HEK293T (cell line): Measurements from ENCODE around the gene SPAG16.
"Not testable (repeated sequence)": the region's sequence is repeated elsewhere in the genome, so short reads cannot be mapped to it uniquely, and the experiment has no call there.

Source experiments
- CTCF ChIA-PET: fragments of 350-600 bp; formaldehyde crosslinking; extraction: SDS; loops from one replicate; lab custom pipeline; 2021; ENCODE audit warnings: antibody characterized with exemption, inconsistent platforms; lab: Yijun Ruan, JAX
- POLR2A ChIA-PET: fragments of 350-600 bp; formaldehyde crosslinking; extraction: SDS; loops from one replicate; lab custom pipeline; 2020; ENCODE audit warnings: antibody characterized with exemption, inconsistent platforms; lab: Yijun Ruan, JAX
- DNase-seq: peaks from one replicate; pipeline ENCODE4 v3.0.0; 2012; ENCODE audit warnings: mixed read lengths; ENCODE audit errors: extremely low spot score
- ARNT ChIP-seq: fragments of 450-650 bp; IDR thresholded peaks from 2 replicates; pipeline ENCODE4 v1.6.1; 2017; ENCODE audit warnings: mild to moderate bottlenecking
- BHLHE40 ChIP-seq: fragments of 450-650 bp; IDR thresholded peaks from 2 replicates; pipeline ENCODE4 v1.6.1; 2016; ENCODE audit warnings: mild to moderate bottlenecking, moderate library complexity, borderline replicate concordance
- CTBP1 ChIP-seq: fragments of 450-650 bp; IDR thresholded peaks from 2 replicates; pipeline ENCODE4 v1.6.1; 2016; ENCODE audit warnings: borderline replicate concordance
- ELF4 ChIP-seq: fragments of 450-650 bp; IDR thresholded peaks from 2 replicates; pipeline ENCODE4 v1.6.1; 2017; ENCODE audit warnings: antibody characterized with exemption
- FOXA1 ChIP-seq: fragments of 450-650 bp; IDR thresholded peaks from 2 replicates; pipeline ENCODE4 v1.6.1; 2016; ENCODE audit warnings: mild to moderate bottlenecking
- FOXK2 ChIP-seq: fragments of 450-650 bp; IDR thresholded peaks from 2 replicates; pipeline ENCODE4 v1.6.1; 2016; ENCODE audit warnings: mild to moderate bottlenecking
- FOXM1 ChIP-seq: fragments of 450-650 bp; IDR thresholded peaks from 2 replicates; pipeline ENCODE4 v1.6.1; 2017; ENCODE audit warnings: mild to moderate bottlenecking, borderline replicate concordance
- HDGF ChIP-seq: fragments of 450-650 bp; IDR thresholded peaks from 2 replicates; pipeline ENCODE4 v1.6.1; 2017; ENCODE audit warnings: antibody characterized with exemption, borderline replicate concordance
- L3MBTL2 ChIP-seq: fragments of 450-650 bp; conservative IDR thresholded peaks from 2 replicates; pipeline ENCODE4 v1.6.1; 2016; ENCODE audit warnings: mild to moderate bottlenecking
- LEF1 ChIP-seq: fragments of 450-650 bp; IDR thresholded peaks from 2 replicates; pipeline ENCODE4 v1.6.1; 2017; ENCODE audit warnings: mild to moderate bottlenecking, borderline replicate concordance
- NFRKB ChIP-seq: fragments of 450-650 bp; IDR thresholded peaks from 2 replicates; pipeline ENCODE4 v1.6.1; 2016; ENCODE audit warnings: mild to moderate bottlenecking, moderate library complexity
- SP1 ChIP-seq: fragments of 450-650 bp; IDR thresholded peaks from 2 replicates; pipeline ENCODE4 v1.6.1; 2017
- SUZ12 ChIP-seq: fragments of 450-650 bp; IDR thresholded peaks from 2 replicates; pipeline ENCODE4 v1.6.1; 2016; ENCODE audit warnings: mild to moderate bottlenecking
- TARDBP ChIP-seq: fragments of 450-650 bp; IDR thresholded peaks from 2 replicates; pipeline ENCODE4 v1.6.1; 2016
- ZNF384 ChIP-seq: fragments of 450-650 bp; IDR thresholded peaks from 2 replicates; pipeline ENCODE4 v1.6.1; 2016
- TF ChIP-seq, protein P1 (sequence below): fragments of 450-650 bp; IDR thresholded peaks from 2 replicates; pipeline ENCODE4 v1.6.1; 2016

The SPAG16 gene

DNA sequence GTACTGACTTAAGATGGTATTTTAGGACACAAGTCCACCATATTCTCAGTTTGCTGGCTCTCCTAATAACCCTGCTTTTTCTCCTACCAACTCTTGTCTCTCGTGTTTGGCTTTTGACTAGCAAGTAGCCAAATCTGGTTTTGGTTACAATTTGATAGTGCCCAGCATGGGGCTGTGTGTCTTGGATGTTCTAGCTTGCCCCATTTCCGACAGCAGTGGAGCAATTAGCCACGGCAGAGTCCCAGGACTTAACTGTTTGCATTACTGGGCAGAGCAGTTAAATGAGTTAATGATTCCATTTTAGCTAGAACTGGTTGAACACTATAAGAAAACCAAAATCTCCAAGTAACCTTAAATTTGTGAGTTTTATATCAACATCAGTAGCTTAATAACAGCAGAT lies 18.6 kb upstream of the SPAG16 start:
- CTCF ChIA-PET, result no interaction called here
- no peak for TF ChIP-seq ELF4
- TF ChIP-seq CTBP1, result no peak
- TF ChIP-seq FOXA1, result no peak
- TF ChIP-seq FOXM1, result no peak
- TF ChIP-seq SP1, result no peak
- TF ChIP-seq, protein P1, sequence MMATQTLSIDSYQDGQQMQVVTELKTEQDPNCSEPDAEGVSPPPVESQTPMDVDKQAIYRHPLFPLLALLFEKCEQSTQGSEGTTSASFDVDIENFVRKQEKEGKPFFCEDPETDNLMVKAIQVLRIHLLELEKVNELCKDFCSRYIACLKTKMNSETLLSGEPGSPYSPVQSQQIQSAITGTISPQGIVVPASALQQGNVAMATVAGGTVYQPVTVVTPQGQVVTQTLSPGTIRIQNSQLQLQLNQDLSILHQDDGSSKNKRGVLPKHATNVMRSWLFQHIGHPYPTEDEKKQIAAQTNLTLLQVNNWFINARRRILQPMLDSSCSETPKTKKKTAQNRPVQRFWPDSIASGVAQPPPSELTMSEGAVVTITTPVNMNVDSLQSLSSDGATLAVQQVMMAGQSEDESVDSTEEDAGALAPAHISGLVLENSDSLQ, result no peak
- TF ChIP-seq NFRKB, result no peak
- TF ChIP-seq ARNT, result no peak
- TF ChIP-seq FOXK2, result no peak
- no peak for TF ChIP-seq BHLHE40
- TF ChIP-seq TARDBP, result no peak
- no peak for TF ChIP-seq LEF1
- no peak for TF ChIP-seq ZNF384
- no peak for TF ChIP-seq HDGF
- no peak for TF ChIP-seq L3MBTL2
- no peak for TF ChIP-seq SUZ12
- POLR2A ChIA-PET, result interaction anchor here (1.0 kb wide), 1 partner anchor 18 kb away, joined by 3 read pairs; the partner anchor contains the start of gene SPAG16
- DNase-seq, result no peak

DNA sequence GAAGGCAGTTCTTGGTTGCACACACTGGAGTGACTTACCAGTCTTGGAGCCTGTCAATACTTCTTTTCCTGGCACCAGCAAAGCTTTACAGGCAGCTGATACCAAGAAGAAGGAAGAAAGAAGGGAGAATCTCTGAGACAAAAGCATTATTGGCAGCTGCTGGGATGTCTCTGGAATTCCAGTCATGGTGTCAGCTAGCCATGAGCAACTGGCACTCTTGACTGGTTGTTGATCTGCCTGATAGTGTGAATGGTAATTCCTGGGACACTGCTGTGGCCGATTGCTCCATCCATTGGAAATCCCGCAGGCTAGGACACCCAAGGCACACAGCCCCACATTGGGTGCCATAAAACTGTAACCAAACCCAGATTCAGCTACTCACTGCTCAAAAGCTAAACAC lies 17.8 kb upstream of the SPAG16 start:
- POLR2A ChIA-PET, result interaction anchor here (1.0 kb wide), 1 partner anchor 18 kb away, joined by 3 read pairs; the partner anchor contains the start of gene SPAG16
- CTCF ChIA-PET, result no interaction called here
- TF ChIP-seq SP1 (no peak), FOXM1 (no peak), L3MBTL2 (no peak), SUZ12 (no peak), ELF4 (no peak), NFRKB (no peak), ZNF384 (no peak), FOXA1 (no peak), BHLHE40 (no peak), HDGF (no peak), ARNT (no peak), TARDBP (no peak), CTBP1 (no peak), LEF1 (no peak), FOXK2 (no peak)
- TF ChIP-seq, protein P1, result no peak
- DNase-seq, result no peak

DNA sequence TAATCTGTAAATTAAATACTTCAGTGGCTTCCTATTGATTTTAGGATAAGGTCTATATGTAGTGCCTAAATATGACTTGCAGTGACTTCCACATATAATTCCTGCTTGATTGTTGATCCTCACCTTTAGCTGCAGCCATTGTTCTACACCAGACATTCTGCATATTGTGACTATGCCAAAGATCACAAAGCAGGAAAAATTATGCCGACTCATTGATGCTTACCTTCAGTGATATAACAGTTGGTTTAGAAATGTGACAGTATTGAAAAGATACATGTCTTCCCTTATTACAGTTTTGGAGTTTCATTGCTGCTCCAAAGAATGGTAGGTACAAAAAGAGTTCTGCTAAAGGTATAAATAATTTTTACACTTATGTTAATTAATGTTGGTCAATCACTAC lies 12.3 kb upstream of the SPAG16 start:
- POLR2A ChIA-PET, result no interaction called here
- CTCF ChIA-PET, result no interaction called here
- no peak for DNase-seq
- TF ChIP-seq SP1 (no peak), NFRKB (no peak), HDGF (no peak), LEF1 (no peak), ZNF384 (no peak), FOXM1 (no peak), SUZ12 (no peak), TARDBP (no peak), ARNT (no peak), BHLHE40 (no peak), L3MBTL2 (no peak), ELF4 (no peak), FOXA1 (no peak)

DNA sequence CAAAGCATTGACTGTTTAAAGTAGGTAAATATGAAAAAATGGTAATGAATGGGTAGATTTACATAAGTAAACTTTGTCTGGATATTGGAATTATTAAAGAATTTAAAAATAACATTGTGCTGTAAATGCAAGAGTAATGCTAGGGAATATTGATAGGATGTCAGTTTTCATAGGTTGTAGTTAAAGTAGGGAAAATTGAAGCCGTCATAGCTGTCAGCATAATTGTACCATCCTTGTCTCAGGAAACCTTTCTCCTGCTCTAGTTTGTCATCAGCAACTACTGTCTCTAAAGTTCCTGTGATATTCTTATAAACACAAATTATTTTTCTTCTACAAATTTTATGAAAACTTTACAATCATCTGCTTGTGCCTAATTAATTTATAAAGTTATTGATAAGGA lies 10.1 kb upstream of the SPAG16 start:
- DNase-seq, result no peak
- ChIA-PET POLR2A (no interaction called here), CTCF (interaction anchor here (0.5 kb wide), 1 partner anchor 1996 kb away, joined by 3 read pairs; no protein-coding TSS in a partner anchor)
- no peak for TF ChIP-seq BHLHE40
- TF ChIP-seq NFRKB, result no peak
- no peak for TF ChIP-seq ARNT
- TF ChIP-seq ZNF384, result no peak
- TF ChIP-seq HDGF, result no peak
- no peak for TF ChIP-seq CTBP1
- TF ChIP-seq LEF1, result no peak
- no peak for TF ChIP-seq SUZ12
- no peak for TF ChIP-seq FOXM1

DNA sequence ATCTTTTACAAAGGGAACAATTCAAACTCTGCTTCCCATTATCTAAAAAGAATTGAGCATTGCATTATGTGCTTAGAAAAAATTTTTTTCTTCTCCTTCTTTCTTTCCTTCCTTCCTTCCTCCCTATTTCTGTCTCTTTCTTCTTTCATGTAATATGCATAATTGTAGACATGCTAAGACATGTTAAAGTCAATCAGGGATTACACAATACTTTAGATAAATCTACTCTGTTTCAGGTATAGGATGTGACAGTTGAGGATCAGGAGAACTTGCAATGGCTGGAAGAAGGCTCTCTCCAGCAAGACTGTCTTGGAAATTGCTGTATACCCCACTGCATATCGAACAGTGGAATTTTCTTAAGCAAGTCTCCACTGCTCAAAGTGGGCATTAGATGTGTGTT lies 9.0 kb upstream of the SPAG16 start:
- CTCF ChIA-PET, result no interaction called here
- TF ChIP-seq, protein P1, result no peak
- TF ChIP-seq ZNF384 (no peak), L3MBTL2 (no peak), ARNT (no peak), FOXM1 (no peak)
- POLR2A ChIA-PET, result no interaction called here
- DNase-seq, result no peak

DNA sequence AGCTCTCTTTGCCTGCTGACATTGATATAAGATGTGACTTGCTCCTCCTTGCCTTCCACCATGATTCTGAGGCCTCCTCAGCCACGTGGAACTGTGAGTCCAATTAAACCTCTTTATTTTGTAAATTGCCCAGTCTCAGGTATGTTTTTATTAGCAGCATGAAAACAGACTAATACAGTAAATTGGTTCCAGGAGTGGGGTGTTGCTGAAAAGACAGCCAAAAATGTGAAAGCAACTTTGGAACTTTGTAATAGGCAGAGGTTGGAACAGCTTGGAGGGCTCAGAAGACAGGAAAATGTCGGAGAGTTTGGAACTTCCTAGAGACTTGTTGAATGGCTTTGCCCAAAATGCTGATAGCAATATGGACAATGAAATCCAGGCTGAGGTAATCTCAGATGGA lies 7.1 kb upstream of the SPAG16 start:
- POLR2A ChIA-PET, CTCF ChIA-PET, DNase-seq: not testable (repeated sequence)

DNA sequence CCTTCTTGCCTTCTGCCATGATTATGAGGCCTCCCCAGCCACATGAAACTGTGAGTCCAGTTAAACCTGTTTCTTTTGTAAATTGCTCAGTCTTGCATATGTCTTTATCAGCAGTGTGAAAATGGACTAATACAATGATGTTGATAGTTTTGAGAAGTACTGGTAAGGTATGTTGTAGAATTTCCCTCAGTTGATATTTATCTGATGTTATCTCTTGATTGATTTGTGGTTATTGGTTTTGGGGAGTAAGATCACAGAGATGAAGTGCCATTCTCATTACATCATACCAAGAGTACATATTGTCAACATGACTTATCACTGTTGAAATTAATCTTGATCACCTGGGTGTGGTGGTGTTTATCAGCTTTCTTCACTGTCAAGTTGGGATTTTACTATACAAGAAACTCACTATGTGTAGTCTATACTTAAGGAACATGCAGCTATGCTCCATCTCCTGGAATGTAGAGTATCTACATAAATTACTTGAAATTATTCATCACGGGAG lies 5.1 kb upstream of the SPAG16 start:
- ChIA-PET POLR2A (no interaction called here), CTCF (no interaction called here)
- DNase-seq, result no peak
- TF ChIP-seq SP1, result no peak
- no peak for TF ChIP-seq TARDBP
- TF ChIP-seq NFRKB, result no peak
- no peak for TF ChIP-seq BHLHE40
- TF ChIP-seq ELF4, result no peak
- TF ChIP-seq LEF1, result no peak
- no peak for TF ChIP-seq ZNF384
- no peak for TF ChIP-seq HDGF
- no peak for TF ChIP-seq FOXM1
- no peak for TF ChIP-seq L3MBTL2
- no peak for TF ChIP-seq FOXA1
